Breast epithelium (tissue), 4 donors: ENCODE results near the gene MEG3. TPM values are rescaled to one million over a fixed set of nuclear protein-coding genes. Genes with fewer than 3 reads are reported as not detected.

Experiments
- DNase-seq, 2 donors: peaks; one replicate each; pipeline ENCODE4 v3.0.0-alpha.2; 2019; ENCODE audit warnings: low spot score in 2 of 2
- H3K27ac ChIP-seq, 2 donors: fragments of 200-600 bp; sonication (generic) in 1 of 2; one replicate each; pipeline ENCODE4 v1.5.1; 2016 to 2019; ENCODE audit warnings: mild to moderate bottlenecking in 1 of 2
- H3K27me3 ChIP-seq, 2 donors: fragments of 200-600 bp; sonication (generic) in 1 of 2; one replicate each; pipeline versions ENCODE4 v1.5.1 to v1.6.0; 2017 to 2019; ENCODE audit warnings: control low read depth in 1 of 2, mild to moderate bottlenecking in 1 of 2
- H3K36me3 ChIP-seq: fragments of 200-600 bp; one replicate; pipeline ENCODE4 v1.5.1; 2019
- H3K4me1 ChIP-seq, 2 donors: fragments of 200-600 bp; sonication (generic); one replicate each; pipeline ENCODE4 v1.5.1; 2016 to 2019; ENCODE audit warnings: control low read depth in 1 of 2
- H3K4me3 ChIP-seq, 3 donors: fragments of 200-600 bp; sonication (generic); 1 replicate in 2 of 3; 2 replicates in 1 of 3; pipeline ENCODE4 v1.5.1; 2016 to 2019; ENCODE audit warnings: mild to moderate bottlenecking in 3 of 3, moderate library complexity in 2 of 3
- H3K9me3 ChIP-seq, 2 donors: fragments of 200-600 bp; sonication (generic) in 1 of 2; one replicate each; pipeline ENCODE4 v1.5.1; 2016 to 2019; ENCODE audit warnings: control low read depth in 1 of 2
- CTCF ChIP-seq, 3 donors: fragments of 450-650 bp; IDR thresholded peaks; one replicate each; pipeline ENCODE4 v1.5.1; 2016 to 2017; ENCODE audit warnings: antibody characterized with exemption in 3 of 3, mild to moderate bottlenecking in 3 of 3, moderate library complexity in 3 of 3
- POLR2A ChIP-seq: fragments of 450-650 bp; IDR thresholded peaks from one replicate; pipeline ENCODE4 v1.6.1; 2016; ENCODE audit warnings: antibody characterized with exemption, mild to moderate bottlenecking, moderate library complexity
- POLR2AphosphoS5 ChIP-seq, 3 donors: sonication (generic); formaldehyde crosslinking; IDR thresholded peaks; one replicate each; pipeline ENCODE4 v1.6.1; 2017; ENCODE audit warnings: antibody characterized with exemption in 3 of 3
- intact Hi-C: fragments of 100-400 bp; cut with DNase I; formaldehyde crosslinking; loops from one replicate; pipeline ENCODE4 v1.15.1; 2023; ENCODE audit warnings: low total_unique reads
- total RNA-seq, 3 donors: library from RNA; depleted of rRNA; stranded (reverse); fragments of >200 nt; gene quantifications; one replicate each; pipeline ENCODE4 v1.1.0, GENCODE V29; 2016

Gene MEG3
- total RNA-seq, 3 donors from 2014 or later: 45.2 to 68.8 (median 49.8) TPM

- Histone ChIP-seq H3K27me3 (no peaks in the 10 kb centered on the region), H3K9me3 (no peaks in the 10 kb centered on the region), H3K4me1 (no peaks in the 10 kb centered on the region), H3K4me3 (no peak overlapping the region), H3K27ac (no peak overlapping the region), H3K36me3 (no peaks in the 10 kb centered on the region)
- intact Hi-C loops: no loop called here
- TF ChIP-seq CTCF (IDR thresholded peaks at IDR 0.05) (no peak), POLR2A (no peak), POLR2AphosphoS5 (IDR thresholded peaks at IDR 0.05) (no peak)
- DNase-seq: no peak
Measured at GRCh38 chr14:100851946-100852620, 26.2 kb downstream of the MEG3 start.

- Histone ChIP-seq H3K4me1 (no peaks in the 10 kb centered on the region), H3K36me3 (no peaks in the 10 kb centered on the region), H3K27ac (no peak overlapping the region), H3K27me3 (no peaks in the 10 kb centered on the region), H3K9me3 (no peaks in the 10 kb centered on the region), H3K4me3 (no peak overlapping the region)
- intact Hi-C loops: no loop called here
- TF ChIP-seq CTCF (IDR thresholded peaks at IDR 0.05): no peak
- no peak for TF ChIP-seq POLR2A
- TF ChIP-seq POLR2AphosphoS5 (IDR thresholded peaks at IDR 0.05): no peak
- DNase-seq: no peak
Measured at GRCh38 chr14:100854435-100854834, 28.5 kb downstream of the MEG3 start.

GRCh38 chr14:100855256-100855930 is 29.5 kb downstream of the MEG3 start:
- no peaks in the 10 kb centered on the region for H3K36me3 ChIP-seq

GRCh38 chr14:100856056-100856950 is 30.4 kb downstream of the MEG3 start:
- TF ChIP-seq CTCF (IDR thresholded peaks at IDR 0.05) (no peak), POLR2A (no peak), POLR2AphosphoS5 (IDR thresholded peaks at IDR 0.05) (no peak)
- Histone ChIP-seq H3K4me1 (no peaks in the 10 kb centered on the region), H3K9me3 (no peaks in the 10 kb centered on the region), H3K36me3 (no peaks in the 10 kb centered on the region), H3K27ac (no peak overlapping the region), H3K27me3 (no peaks in the 10 kb centered on the region), H3K4me3 (no peak overlapping the region)
- intact Hi-C loops: no loop called here
- DNase-seq: no peak

More at GRCh38 chr14:100855256-100855930, 29.5 kb downstream of the MEG3 start:
- TF ChIP-seq POLR2A (no peak), CTCF (IDR thresholded peaks at IDR 0.05) (no peak), POLR2AphosphoS5 (IDR thresholded peaks at IDR 0.05) (no peak)
- no peaks in the 10 kb centered on the region for H3K4me1 ChIP-seq
- H3K9me3 ChIP-seq: no peaks in the 10 kb centered on the region
- no peaks in the 10 kb centered on the region for H3K27me3 ChIP-seq
- no peak overlapping the region for H3K4me3 ChIP-seq
- no peak overlapping the region for H3K27ac ChIP-seq
- no peak for DNase-seq
- intact Hi-C loops: no loop called here
